Activated naive CD8-positive, alpha-beta T cell treated with anti-CD3 and anti-CD28 coated beads, Interleukin-2, amount 50 U/mL, for 16 hours (primary cell): ENCODE data around the gene FSTL4.

Experiments used
- DNase-seq: peaks from one replicate; pipeline ENCODE4 v3.0.0-alpha.2; 2020; ENCODE audit warnings: low read depth, low spot score

Gene FSTL4

GRCh38 chr5:133610489-133611356 is 1.6 kb downstream of the FSTL4 start:
- no peak for DNase-seq

DNA sequence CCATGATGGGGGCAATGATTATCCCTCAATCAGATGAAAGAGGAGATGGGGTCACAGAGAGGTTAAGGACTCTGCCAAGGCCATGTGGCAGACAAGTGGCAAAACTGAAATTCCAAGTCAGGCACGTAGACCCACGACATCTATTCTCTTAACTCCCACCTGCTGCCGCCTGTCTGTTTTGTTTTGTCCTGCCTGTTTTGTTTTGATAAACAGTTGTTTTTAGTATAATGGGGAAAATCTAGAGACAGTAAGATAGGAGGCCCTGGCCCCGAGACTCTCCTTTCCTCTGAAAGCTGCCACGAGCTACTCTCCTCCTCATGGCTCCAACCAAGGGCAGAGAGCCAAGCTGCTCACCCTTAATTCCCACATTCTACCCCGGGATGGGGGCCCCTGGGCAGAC is 4.9 kb downstream of the FSTL4 start:
- no peak for DNase-seq

DNA sequence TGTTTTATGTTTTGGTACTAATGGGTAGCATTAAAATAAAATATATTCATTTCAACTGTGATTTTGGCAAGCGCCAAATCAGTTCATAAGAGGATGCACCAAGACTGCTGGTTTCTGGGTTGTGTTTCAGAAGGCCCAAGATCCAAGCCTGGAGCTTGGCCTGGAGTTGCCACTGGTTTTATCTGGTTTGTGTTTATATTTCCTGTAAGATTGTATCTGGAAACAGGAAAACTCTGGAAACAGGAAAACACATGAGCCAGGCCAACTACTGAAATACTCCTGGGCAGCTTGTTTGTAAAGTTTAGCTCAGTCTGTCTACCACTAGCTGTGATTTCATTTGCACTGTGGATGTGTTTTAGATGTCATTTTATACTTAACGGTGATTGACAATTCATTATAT is 5.5 kb downstream of the FSTL4 start:
- no peak for DNase-seq

GRCh38 chr5:133605323-133605722 is 7.0 kb downstream of the FSTL4 start:
- no peak for DNase-seq

- DNase-seq = no peak
These were observed 8.6 kb downstream of the FSTL4 start for GRCh38 chr5:133603711-133604110.

- no peak for DNase-seq
These were observed 9.4 kb downstream of the FSTL4 start for GRCh38 chr5:133602835-133603380.

DNA sequence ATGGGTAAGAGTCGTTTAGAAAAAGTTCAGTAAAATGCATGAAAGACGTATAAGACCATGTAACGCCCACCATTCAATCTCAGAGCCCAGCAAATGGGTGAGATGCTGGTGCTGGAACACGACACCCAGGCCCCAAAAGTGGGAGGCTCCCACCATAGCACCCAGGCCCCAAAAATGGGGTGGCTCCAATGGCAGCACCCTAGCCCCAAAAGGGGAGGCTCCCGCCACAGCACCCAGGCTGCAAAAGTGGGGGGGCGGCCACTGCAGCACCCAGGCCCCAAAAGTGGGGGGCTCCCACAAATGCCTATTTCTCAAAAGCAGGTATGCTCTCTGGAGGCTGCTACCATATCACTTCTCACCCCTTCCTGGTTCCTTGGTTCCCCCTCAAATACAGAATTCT is 12.7 kb downstream of the FSTL4 start:
- DNase-seq = no peak

- no peak for DNase-seq
These were observed 13.3 kb downstream of the FSTL4 start for GRCh38 chr5:133599044-133599443.

DNA sequence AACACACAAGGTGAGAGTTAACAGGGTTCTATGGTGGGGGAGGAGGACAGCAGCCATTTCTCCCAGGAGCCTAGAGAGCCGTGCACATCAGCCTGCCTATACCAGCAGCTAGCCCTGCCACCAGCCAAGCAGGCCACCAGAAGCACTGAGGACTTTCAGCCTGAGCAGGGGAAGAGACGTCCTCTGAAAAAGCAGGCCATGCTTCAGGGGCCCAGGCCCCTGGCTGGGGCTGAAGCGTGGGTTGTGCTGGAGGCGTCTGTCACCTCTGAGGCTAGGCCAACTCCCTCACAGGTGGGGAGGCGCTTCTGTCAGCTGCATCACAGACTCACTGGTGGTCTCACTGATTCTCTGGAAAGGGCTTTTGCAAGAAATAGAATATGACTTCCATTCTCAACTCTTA is 16.3 kb downstream of the FSTL4 start:
- no peak for DNase-seq

GRCh38 chr5:133595465-133595864 is 16.9 kb downstream of the FSTL4 start:
- DNase-seq = no peak

DNA sequence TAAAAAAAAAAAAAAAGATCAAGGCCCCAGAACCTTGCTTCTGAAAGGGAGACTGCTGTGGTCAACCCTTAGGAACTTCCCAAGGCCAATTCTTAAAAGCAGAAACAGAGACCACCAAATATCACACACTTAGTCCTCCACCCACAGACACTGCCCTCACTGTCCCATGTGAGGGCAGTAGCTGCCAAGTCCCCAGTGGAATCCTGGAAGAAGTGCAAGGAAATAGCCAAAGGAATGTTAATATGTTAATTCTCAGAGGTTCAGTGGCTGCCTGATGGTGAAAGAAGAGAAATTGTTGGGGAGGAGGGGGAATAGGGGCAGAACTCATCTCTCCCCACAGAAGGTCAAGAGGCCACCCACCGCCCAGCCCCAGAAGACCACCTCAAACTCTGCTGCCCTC is 23.1 kb downstream of the FSTL4 start:
- DNase-seq = no peak

DNA sequence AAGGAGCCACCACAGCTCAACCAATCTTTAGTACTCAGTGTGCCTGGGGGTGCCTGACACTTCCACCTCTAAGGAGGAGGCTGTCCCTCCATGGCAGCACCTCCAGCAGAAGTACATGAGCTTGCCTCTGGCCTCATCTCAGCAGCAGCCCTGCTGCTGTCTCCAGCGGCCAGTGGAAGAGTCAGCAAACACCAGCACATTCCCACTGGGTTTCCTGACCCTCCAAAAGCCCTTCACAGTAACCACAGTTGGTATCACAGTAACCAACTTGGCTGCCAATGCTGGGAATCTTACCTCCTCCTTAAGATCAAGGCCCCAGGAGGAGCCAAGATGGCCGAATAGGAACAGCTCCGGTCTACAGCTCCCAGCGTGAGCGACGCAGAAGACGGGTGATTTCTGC is 29.4 kb downstream of the FSTL4 start:
- no peak for DNase-seq

DNA sequence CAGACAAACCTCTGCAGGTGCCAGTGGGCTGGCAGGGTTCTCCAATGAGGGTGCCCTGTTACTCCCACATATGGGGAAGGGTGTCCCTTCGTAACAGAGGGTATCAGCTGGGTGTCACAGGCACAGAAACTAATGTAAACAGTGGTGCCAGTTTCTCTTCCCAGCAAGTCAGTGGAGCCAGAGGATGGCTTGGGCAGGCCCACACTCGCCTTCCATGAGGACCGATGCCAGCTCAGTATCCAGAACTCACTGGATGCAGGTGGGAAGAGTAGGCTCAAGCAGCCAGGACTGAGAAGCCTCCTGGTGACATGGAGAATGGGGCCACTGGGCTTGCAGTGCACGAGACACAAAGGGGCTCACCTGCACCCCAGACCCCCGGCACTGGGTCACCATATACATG is 30.4 kb downstream of the FSTL4 start:
- no peak for DNase-seq

GRCh38 chr5:133581348-133581747 is 31.0 kb downstream of the FSTL4 start:
- no peak for DNase-seq

- no peak for DNase-seq
These were observed 31.7 kb downstream of the FSTL4 start for GRCh38 chr5:133580618-133581017.

- no peak for DNase-seq
These were observed 32.6 kb downstream of the FSTL4 start for GRCh38 chr5:133579766-133580165.

DNA sequence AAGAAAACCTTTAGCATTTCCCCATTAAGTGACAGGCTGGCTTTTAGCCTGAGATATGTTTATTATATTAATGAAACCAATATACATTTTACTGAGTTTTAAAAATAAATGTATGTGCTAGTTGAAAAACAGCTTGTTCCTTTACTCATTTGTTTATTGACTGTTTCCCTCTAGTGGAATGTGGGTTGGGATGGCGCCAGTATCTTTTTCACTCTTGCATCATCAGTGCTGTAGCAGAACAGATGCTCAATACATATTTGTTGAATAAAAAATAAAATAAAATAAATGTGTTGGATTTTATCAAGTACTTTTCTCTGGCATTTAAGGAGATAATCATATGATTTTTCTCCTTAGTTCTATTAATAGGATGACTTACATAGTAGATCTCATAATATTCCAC is 43.0 kb downstream of the FSTL4 start:
- no peak for DNase-seq

- DNase-seq = no peak
These were observed 46.3 kb downstream of the FSTL4 start for GRCh38 chr5:133565993-133566392.

GRCh38 chr5:133564921-133565565 is 47.3 kb downstream of the FSTL4 start:
- no peak for DNase-seq

- no peak for DNase-seq
These were observed 49.8 kb downstream of the FSTL4 start for GRCh38 chr5:133562554-133562953.

- DNase-seq = no peak
These were observed 52.4 kb downstream of the FSTL4 start for GRCh38 chr5:133559960-133560359.

DNA sequence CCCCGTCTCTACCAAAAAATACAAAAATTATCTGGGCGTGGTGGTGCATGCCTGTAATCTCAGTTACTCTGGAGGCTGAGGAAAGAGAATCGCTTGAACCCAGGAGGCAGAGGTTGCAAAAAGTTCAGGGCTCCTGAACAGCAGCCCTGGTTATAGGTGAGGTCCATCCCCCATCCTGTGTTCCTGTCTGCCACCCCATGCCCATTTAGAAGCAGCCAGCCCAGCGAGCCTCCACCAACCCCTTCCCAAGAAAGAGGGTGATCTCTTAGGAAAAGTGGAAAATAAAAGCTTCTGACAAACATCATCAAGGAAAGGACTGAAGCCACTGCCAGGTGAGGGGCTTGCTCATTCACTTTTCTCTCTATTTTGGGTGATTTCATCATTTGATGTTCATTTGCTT is 55.8 kb downstream of the FSTL4 start:
- DNase-seq = no peak

GRCh38 chr5:133554279-133554678 is 58.1 kb downstream of the FSTL4 start:
- no peak for DNase-seq
